BJ (cell line): ENCODE measurements around the gene GALK2. TPM values are rescaled to one million over a fixed set of nuclear protein-coding genes. Genes with fewer than 3 reads are reported as not detected.

ENCODE experiments used
- CTCF ChIA-PET: fragments of 350-600 bp; formaldehyde crosslinking; extraction: SDS; loops from one replicate; lab custom pipeline; 2021; ENCODE audit warnings: antibody characterized with exemption, inconsistent platforms; lab: Yijun Ruan, JAX
- POLR2A ChIA-PET: fragments of 300-600 bp; sonication (Branson Sonifier 250); formaldehyde crosslinking; extraction: SDS; loops from one replicate; lab custom pipeline; 2021; ENCODE audit warnings: antibody characterized with exemption; lab: Charles Lee
- DNase-seq: peaks from one replicate; pipeline ENCODE4 v3.0.0-alpha.2; 2011; ENCODE audit warnings: low read depth
- H3K27me3 ChIP-seq: 2 replicates; pipeline ENCODE4 v1.6.0; 2011; ENCODE audit warnings: low read length; ENCODE audit not compliant: control insufficient read depth, insufficient read depth
- H3K36me3 ChIP-seq: 2 replicates; pipeline ENCODE4 v1.5.1; 2011; ENCODE audit warnings: low read length; ENCODE audit not compliant: control insufficient read depth, insufficient read depth
- H3K4me3 ChIP-seq: 2 replicates; pipeline ENCODE4 v1.5.1; 2011; ENCODE audit warnings: low read depth, mild to moderate bottlenecking, control low read depth, low read length
- CTCF ChIP-seq: IDR thresholded peaks from 2 replicates; pipeline ENCODE4 v1.5.1; 2011; ENCODE audit warnings: low read depth, mild to moderate bottlenecking, control low read depth, inconsistent platforms, low read length, moderate library complexity; ENCODE audit not compliant: insufficient read depth
- polyA plus RNA-seq: library from polyadenylated mRNA; depleted of rRNA; stranded (reverse); fragments of >200 nt; gene quantifications from 2 replicates; pipeline ENCODE4 v1.2.3, GENCODE V29; 2011

The GALK2 gene
- polyA plus RNA-seq, 1 experiment, result 19.4 TPM

- ChIA-PET CTCF (interaction anchor here (0.6 to 2.1 kb wide), 2 partner anchors 12 to 120 kb away, joined by 6 to 7 read pairs; no protein-coding TSS in a partner anchor), POLR2A (no interaction called here)
- H3K36me3 ChIP-seq, result peaks cover 6% of the 10 kb centered on the region
- H3K4me3 ChIP-seq, result no peak overlapping the region
- TF ChIP-seq CTCF, result no peak
- no peaks in the 10 kb centered on the region for H3K27me3 ChIP-seq
- DNase-seq, result no peak
These were observed 131.5 kb downstream of the GALK2 start for GRCh38 chr15:49301562-49301961.

GRCh38 chr15:49303003-49303402 lies 133.0 kb downstream of the GALK2 start:
- DNase-seq, result no peak
- no peak for TF ChIP-seq CTCF
- Histone ChIP-seq H3K27me3 (no peaks in the 10 kb centered on the region), H3K36me3 (peaks cover 6% of the 10 kb centered on the region), H3K4me3 (no peak overlapping the region)
- ChIA-PET POLR2A (no interaction called here), CTCF (interaction anchor here (1.0 to 2.1 kb wide), 2 partner anchors 13 to 30 kb away, joined by 3 to 7 read pairs; no protein-coding TSS in a partner anchor)

GRCh38 chr15:49306551-49306950 lies 136.5 kb downstream of the GALK2 start:
- no peak overlapping the region for H3K4me3 ChIP-seq
- CTCF ChIA-PET, result no interaction called here
- H3K27me3 ChIP-seq, result no peaks in the 10 kb centered on the region
- peaks cover 7% of the 10 kb centered on the region for H3K36me3 ChIP-seq
- POLR2A ChIA-PET, result no interaction called here
- no peak for TF ChIP-seq CTCF
- DNase-seq, result no peak

- no peak for DNase-seq
- ChIA-PET CTCF (no interaction called here), POLR2A (no interaction called here)
- no peaks in the 10 kb centered on the region for H3K27me3 ChIP-seq
- H3K36me3 ChIP-seq, result peaks cover 5% of the 10 kb centered on the region
- H3K4me3 ChIP-seq, result no peak overlapping the region
- TF ChIP-seq CTCF, result no peak
These were observed 138.6 kb downstream of the GALK2 start for GRCh38 chr15:49308686-49309085.

- CTCF ChIA-PET, result interaction anchor here (0.7 kb wide), 1 partner anchor 13 kb away, joined by 3 read pairs; no protein-coding TSS in a partner anchor
- peaks cover 1% of the 10 kb centered on the region; the same call in 1 of the 2 replicates for H3K36me3 ChIP-seq
- POLR2A ChIA-PET, result no interaction called here
- no peak for DNase-seq
- no peak overlapping the region for H3K4me3 ChIP-seq
- no peak for TF ChIP-seq CTCF
- no peaks in the 10 kb centered on the region for H3K27me3 ChIP-seq
These were observed 139.8 kb downstream of the GALK2 start for GRCh38 chr15:49309889-49310288.
